Right lung (tissue), 5 donors: Measurements from ENCODE around the gene CUX1. TPM values are rescaled to one million over a fixed set of nuclear protein-coding genes. Genes with fewer than 3 reads are reported as not detected.

Source experiments
- DNase-seq, 2 donors: peaks; one replicate each; pipeline ENCODE4 v3.0.0-alpha.2; 2013
- polyA plus RNA-seq, 5 donors: library from polyadenylated mRNA; unstranded; fragments of 120-200 nt; gene quantifications; one replicate each; pipeline versions ENCODE4 v1.2.1 to v1.2.3, GENCODE V29; 2013; ENCODE audit warnings: inconsistent platforms in 1 of 5, low replicate concordance in 1 of 5; ENCODE audit not compliant: insufficient read length in 5 of 5, insufficient read depth in 1 of 5

CUX1 gene
- polyA plus RNA-seq, 5 donors = 80.2 to 101 (median 89.3) TPM

GRCh38 chr7:102072636-102073209, 255.3 kb downstream of the CUX1 start:
- DNase-seq = no peak

GRCh38 chr7:102073931-102074880, 256.8 kb downstream of the CUX1 start:
- DNase-seq = no peak

- no peak for DNase-seq
Measured at GRCh38 chr7:102075126-102075525, 257.7 kb downstream of the CUX1 start.

- no peak for DNase-seq
Measured at GRCh38 chr7:102075553-102076135, 258.2 kb downstream of the CUX1 start.

- no peak for DNase-seq
Measured at GRCh38 chr7:102077081-102077480, 259.7 kb downstream of the CUX1 start.

- no peak for DNase-seq
Measured at GRCh38 chr7:102079140-102080018, 262.0 kb downstream of the CUX1 start.

- no peak for DNase-seq
Measured at GRCh38 chr7:102080019-102080433, 262.6 kb downstream of the CUX1 start.

GRCh38 chr7:102080434-102081243, 263.2 kb downstream of the CUX1 start:
- no peak for DNase-seq

GRCh38 chr7:102081244-102081627, 263.8 kb downstream of the CUX1 start:
- DNase-seq = no peak

GRCh38 chr7:102082693-102083368, 265.4 kb downstream of the CUX1 start:
- no peak for DNase-seq

GRCh38 chr7:102085218-102085772, 267.9 kb downstream of the CUX1 start:
- DNase-seq = no peak

- DNase-seq = no peak
Measured at GRCh38 chr7:102089175-102090098, 272.0 kb downstream of the CUX1 start.

GRCh38 chr7:102093599-102094315, 276.3 kb downstream of the CUX1 start:
- no peak for DNase-seq

- DNase-seq = no peak
Measured at GRCh38 chr7:102094316-102094650, 276.9 kb downstream of the CUX1 start.

- no peak for DNase-seq
Measured at GRCh38 chr7:102095321-102096011, 278.0 kb downstream of the CUX1 start.

- DNase-seq = no peak
Measured at GRCh38 chr7:102096012-102096332, 278.5 kb downstream of the CUX1 start.

GRCh38 chr7:102096706-102097427, 279.4 kb downstream of the CUX1 start:
- DNase-seq = no peak
